HepG2 (cell line): ENCODE results near the gene PPP2R2C.

Experiments used
- ATF2 ChIP-seq: sonication (generic); formaldehyde crosslinking; IDR thresholded peaks from 2 replicates; pipeline ENCODE4 v1.4.0; 2020; ENCODE audit warnings: missing genetic modification reagents
- ATRX ChIP-seq: sonication (generic); formaldehyde crosslinking; IDR thresholded peaks from 2 replicates; pipeline ENCODE4 v1.4.0; 2020; ENCODE audit warnings: missing genetic modification reagents, borderline replicate concordance
- BRCA1 ChIP-seq: sonication (generic); formaldehyde crosslinking; IDR thresholded peaks from 2 replicates; pipeline ENCODE4 v1.4.0; 2020; ENCODE audit warnings: missing genetic modification reagents
- CBFB ChIP-seq: sonication (generic); formaldehyde crosslinking; IDR thresholded peaks from 2 replicates; pipeline ENCODE4 v1.4.0; 2020; ENCODE audit warnings: missing genetic modification reagents
- CTCF ChIP-seq: sonication (generic); formaldehyde crosslinking; IDR thresholded peaks from 2 replicates; pipeline ENCODE4 v1.5.0; 2020; ENCODE audit warnings: mild to moderate bottlenecking, missing genetic modification reagents, moderate library complexity
- EP300 ChIP-seq, 3 experiments: sonication (generic) in 1 of 3; formaldehyde crosslinking in 1 of 3; IDR thresholded peaks; 2 replicates each; pipeline versions ENCODE4 v1.5.1 to v1.6.1; 2011 to 2020; ENCODE audit warnings: low read depth in 2 of 3, low read length in 2 of 3, borderline replicate concordance in 1 of 3, improper control_type of control experiment in 1 of 3, mild to moderate bottlenecking in 1 of 3, missing genetic modification reagents in 1 of 3, moderate library complexity in 1 of 3
- ESRRA ChIP-seq: sonication (generic); formaldehyde crosslinking; IDR thresholded peaks from 2 replicates; pipeline ENCODE4 v1.5.1; 2020; ENCODE audit warnings: mild to moderate bottlenecking, low read depth, missing genetic modification reagents
- FOXM1 ChIP-seq: sonication (generic); formaldehyde crosslinking; IDR thresholded peaks from 2 replicates; pipeline ENCODE4 v1.5.0; 2020; ENCODE audit warnings: missing genetic modification reagents
- MAFK ChIP-seq, 2 experiments: IDR thresholded peaks in 1 of 2; conservative IDR thresholded peaks in 1 of 2; 2 replicates each; pipeline ENCODE4 v1.6.1; 2011; ENCODE audit warnings: improper control_type of control experiment in 2 of 2, low read length in 2 of 2
- POLR2AphosphoS2 ChIP-seq: IDR thresholded peaks from 2 replicates; pipeline ENCODE4 v1.6.1; 2011; ENCODE audit warnings: low read depth, low read length, improper control_type of control experiment
- RNF2 ChIP-seq: fragments of 450-650 bp; conservative IDR thresholded peaks from 2 replicates; pipeline ENCODE4 v1.6.1; 2016; ENCODE audit warnings: low read depth
- SAFB2 ChIP-seq: sonication (generic); formaldehyde crosslinking; IDR thresholded peaks from 2 replicates; pipeline ENCODE4 v1.5.1; 2020; ENCODE audit warnings: missing genetic modification reagents, low read depth, mild to moderate bottlenecking, borderline replicate concordance
- ZBTB44 ChIP-seq: sonication (generic); formaldehyde crosslinking; IDR thresholded peaks from 2 replicates; pipeline ENCODE4 v1.4.0; 2020; ENCODE audit warnings: missing genetic modification reagents

- TF ChIP-seq CTCF (CRISPR knock-in tag): no peak
- TF ChIP-seq ATF2 (CRISPR knock-in tag): no peak
- no peak for TF ChIP-seq POLR2AphosphoS2
- TF ChIP-seq BRCA1 (CRISPR knock-in tag): no peak
- TF ChIP-seq MAFK (conservative IDR thresholded peaks at IDR 0.05 in 1 of 2, IDR thresholded peaks at IDR 0.05 in 1 of 2; ENCODE audit: low read length in 2 of 2): no peak
- TF ChIP-seq SAFB2: no peak
- TF ChIP-seq RNF2: no peak
- TF ChIP-seq ZBTB44 (CRISPR knock-in tag): no peak
- TF ChIP-seq ESRRA (CRISPR knock-in tag): no peak
- TF ChIP-seq EP300 (IDR thresholded peaks at IDR 0.05; ENCODE audit: low read depth in 2 of 2, low read length in 2 of 2): no peak
- no peak for TF ChIP-seq EP300 (CRISPR knock-in tag; IDR thresholded peaks at IDR 0.05; ENCODE audit: borderline replicate concordance)
- no peak for TF ChIP-seq FOXM1 (CRISPR knock-in tag)
- TF ChIP-seq ATRX (CRISPR knock-in tag): no peak
- no peak for TF ChIP-seq CBFB (CRISPR knock-in tag)
These were observed 170.5 kb downstream of the PPP2R2C start for GRCh38 chr4:6301732-6302442.
